G401.6 (cell line): ENCODE results near the gene KLHL29.

Experiments used
- FAIRE-seq: peaks from 2 replicates; lab custom pipeline; 2012; peaks lifted over from hg19 to GRCh38; lab: Jason Lieb, UNC

Gene KLHL29

GRCh38 chr2:23532391-23533337 is 147.7 kb downstream of the KLHL29 start:
- no peak for FAIRE-seq

- FAIRE-seq = no peak
Observed at GRCh38 chr2:23533338-23533695, 148.3 kb downstream of the KLHL29 start.

GRCh38 chr2:23534771-23535170 is 149.8 kb downstream of the KLHL29 start:
- FAIRE-seq = no peak

GRCh38 chr2:23536326-23536725 is 151.3 kb downstream of the KLHL29 start:
- no peak for FAIRE-seq

GRCh38 chr2:23537991-23538390 is 153.0 kb downstream of the KLHL29 start:
- FAIRE-seq = no peak

- FAIRE-seq = no peak
Observed at GRCh38 chr2:23538566-23538965, 153.6 kb downstream of the KLHL29 start.

- no peak for FAIRE-seq
Observed at GRCh38 chr2:23540804-23541360, 155.9 kb downstream of the KLHL29 start.

- FAIRE-seq = no peak
Observed at GRCh38 chr2:23541503-23542229, 156.7 kb downstream of the KLHL29 start.

- FAIRE-seq = no peak
Observed at GRCh38 chr2:23542230-23542789, 157.3 kb downstream of the KLHL29 start.

- no peak for FAIRE-seq
Observed at GRCh38 chr2:23543302-23543701, 158.3 kb downstream of the KLHL29 start.

GRCh38 chr2:23543728-23544127 is 158.7 kb downstream of the KLHL29 start:
- FAIRE-seq = no peak

- FAIRE-seq = no peak
Observed at GRCh38 chr2:23544589-23545295, 159.8 kb downstream of the KLHL29 start.

GRCh38 chr2:23545396-23545795 is 160.4 kb downstream of the KLHL29 start:
- no peak for FAIRE-seq

GRCh38 chr2:23545811-23546210 is 160.8 kb downstream of the KLHL29 start:
- FAIRE-seq = no peak

GRCh38 chr2:23546913-23547312 is 161.9 kb downstream of the KLHL29 start:
- no peak for FAIRE-seq

- no peak for FAIRE-seq
Observed at GRCh38 chr2:23547725-23548124, 162.7 kb downstream of the KLHL29 start.

- no peak for FAIRE-seq
Observed at GRCh38 chr2:23548143-23548769, 163.3 kb downstream of the KLHL29 start.

- no peak for FAIRE-seq
Observed at GRCh38 chr2:23549051-23549450, 164.1 kb downstream of the KLHL29 start.

GRCh38 chr2:23549821-23550530 is 165.0 kb downstream of the KLHL29 start:
- FAIRE-seq = no peak

GRCh38 chr2:23550553-23550952 is 165.6 kb downstream of the KLHL29 start:
- FAIRE-seq = no peak

GRCh38 chr2:23551875-23552274 is 166.9 kb downstream of the KLHL29 start:
- FAIRE-seq = no peak
